HEK293 (cell line): ENCODE data around the gene CEP68.
A peak's percentile ranks its signal among the peaks of the same experiment; 100 is the strongest.

Experiments
- CTCF ChIA-PET: fragments of 350-600 bp; formaldehyde crosslinking; extraction: SDS; loops from one replicate; lab custom pipeline; 2021; ENCODE audit warnings: antibody characterized with exemption; lab: Yijun Ruan, JAX
- POLR2A ChIA-PET: fragments of 300-600 bp; formaldehyde crosslinking; extraction: SDS; loops from one replicate; lab custom pipeline; 2020; ENCODE audit warnings: antibody characterized with exemption, inconsistent platforms; lab: Yijun Ruan, JAX
- H3K27ac ChIP-seq: fragments of 200-500 bp; sonication (Bioruptor generic); 2 replicates; pipeline ENCODE4 v1.5.1; 2014; ENCODE audit warnings: low read depth, low read length, control low read depth, inconsistent platforms; ENCODE audit errors: extremely low read depth
- H3K36me3 ChIP-seq, 2 experiments: fragments of 200-500 bp in 1 of 2; sonication (Bioruptor generic) in 1 of 2; 1 replicate in 1 of 2; 2 replicates in 1 of 2; pipeline ENCODE4 v1.5.1; 2014 to 2017; ENCODE audit warnings: inconsistent platforms in 2 of 2, low read length in 2 of 2; ENCODE audit not compliant: control insufficient read depth in 2 of 2, insufficient read depth in 1 of 2
- H3K4me1 ChIP-seq: fragments of 200-500 bp; sonication (Bioruptor generic); 2 replicates; pipeline ENCODE4 v1.5.1; 2014; ENCODE audit warnings: mild to moderate bottlenecking, low read length, inconsistent platforms; ENCODE audit not compliant: control insufficient read depth, insufficient read depth
- H3K4me3 ChIP-seq: 2 replicates; pipeline ENCODE4 v1.5.1; 2011; ENCODE audit warnings: low read depth, mild to moderate bottlenecking, control low read depth, low read length, moderate library complexity
- H3K9me3 ChIP-seq: fragments of 200-500 bp; sonication (Bioruptor generic); 2 replicates; pipeline ENCODE4 v1.5.1; 2014; ENCODE audit warnings: low read depth, low read length, inconsistent platforms; ENCODE audit not compliant: control insufficient read depth, insufficient read depth
- EGR2 ChIP-seq: fragments of 450-650 bp; formaldehyde crosslinking; IDR thresholded peaks from 2 replicates; pipeline ENCODE4 v1.5.1; 2016; ENCODE audit warnings: low read depth, missing biosample characterization, missing genetic modification characterization
- KLF16 ChIP-seq: fragments of 450-650 bp; formaldehyde crosslinking; IDR thresholded peaks from 2 replicates; pipeline ENCODE4 v1.5.1; 2017; ENCODE audit warnings: missing biosample characterization, missing genetic modification characterization
- MYNN ChIP-seq: fragments of 450-650 bp; formaldehyde crosslinking; IDR thresholded peaks from 2 replicates; pipeline ENCODE4 v1.5.1; 2016; ENCODE audit warnings: missing biosample characterization, missing genetic modification characterization, borderline replicate concordance
- ZBTB7A ChIP-seq: fragments of 450-650 bp; formaldehyde crosslinking; IDR thresholded peaks from 2 replicates; pipeline ENCODE4 v1.5.1; 2016; ENCODE audit warnings: low read depth, missing biosample characterization, missing genetic modification characterization
- ZFP41 ChIP-seq: fragments of 450-650 bp; formaldehyde crosslinking; IDR thresholded peaks from 2 replicates; pipeline ENCODE4 v1.5.1; 2016; ENCODE audit warnings: missing biosample characterization, missing genetic modification characterization, borderline replicate concordance
- ZNF121 ChIP-seq: fragments of 450-650 bp; formaldehyde crosslinking; IDR thresholded peaks from 2 replicates; pipeline ENCODE4 v1.5.1; 2016; ENCODE audit warnings: missing biosample characterization, missing genetic modification characterization
- ZNF132 ChIP-seq: fragments of 450-650 bp; formaldehyde crosslinking; IDR thresholded peaks from 2 replicates; pipeline ENCODE4 v1.5.1; 2017; ENCODE audit warnings: missing biosample characterization, missing genetic modification characterization, borderline replicate concordance
- ZNF146 ChIP-seq: fragments of 450-650 bp; formaldehyde crosslinking; IDR thresholded peaks from 2 replicates; pipeline ENCODE4 v1.5.1; 2016; ENCODE audit warnings: missing biosample characterization, missing genetic modification characterization
- ZNF248 ChIP-seq: fragments of 450-650 bp; formaldehyde crosslinking; IDR thresholded peaks from 2 replicates; pipeline ENCODE4 v1.5.1; 2017; ENCODE audit warnings: missing biosample characterization, missing genetic modification characterization
- ZNF341 ChIP-seq: fragments of 450-650 bp; formaldehyde crosslinking; IDR thresholded peaks from 2 replicates; pipeline ENCODE4; 2016; ENCODE audit warnings: low read depth, missing biosample characterization, missing genetic modification characterization
- ZNF423 ChIP-seq: fragments of 450-650 bp; formaldehyde crosslinking; IDR thresholded peaks from 2 replicates; pipeline ENCODE4 v1.5.1; 2016; ENCODE audit warnings: missing biosample characterization, missing genetic modification characterization
- ZNF501 ChIP-seq: fragments of 450-650 bp; formaldehyde crosslinking; IDR thresholded peaks from 2 replicates; pipeline ENCODE4 v1.5.1; 2016; ENCODE audit warnings: missing biosample characterization, missing genetic modification characterization
- ZNF510 ChIP-seq: fragments of 450-650 bp; formaldehyde crosslinking; IDR thresholded peaks from 2 replicates; pipeline ENCODE4 v1.5.1; 2018; ENCODE audit warnings: mild to moderate bottlenecking, missing genetic modification characterization, missing biosample characterization; ENCODE audit not compliant: insufficient replicate concordance
- ZNF561 ChIP-seq: fragments of 450-650 bp; IDR thresholded peaks from 2 replicates; pipeline ENCODE4 v1.5.1; 2018; ENCODE audit warnings: missing biosample characterization, missing genetic modification characterization, borderline replicate concordance
- ZNF670 ChIP-seq: fragments of 450-650 bp; formaldehyde crosslinking; IDR thresholded peaks from 2 replicates; pipeline ENCODE4 v1.5.1; 2016; ENCODE audit warnings: missing biosample characterization, missing genetic modification characterization, low read depth
- ZNF677 ChIP-seq: fragments of 450-650 bp; IDR thresholded peaks from 2 replicates; pipeline ENCODE4 v1.5.0; 2018; ENCODE audit warnings: missing biosample characterization, mild to moderate bottlenecking, missing genetic modification characterization, moderate library complexity
- ZNF791 ChIP-seq: fragments of 450-650 bp; formaldehyde crosslinking; IDR thresholded peaks from 2 replicates; pipeline ENCODE4 v1.5.1; 2016; ENCODE audit warnings: missing biosample characterization, missing genetic modification characterization
- TF ChIP-seq, protein P1 (sequence below): fragments of 450-650 bp; formaldehyde crosslinking; IDR thresholded peaks from 2 replicates; pipeline ENCODE4 v1.5.1; 2016; ENCODE audit warnings: missing biosample characterization, missing genetic modification characterization
- TF ChIP-seq, protein P2 (sequence below): fragments of 450-650 bp; formaldehyde crosslinking; IDR thresholded peaks from 2 replicates; pipeline ENCODE4 v1.5.1; 2017; ENCODE audit warnings: missing biosample characterization, missing genetic modification characterization
- TF ChIP-seq, protein P3 (sequence below): fragments of 450-650 bp; formaldehyde crosslinking; IDR thresholded peaks from 2 replicates; pipeline ENCODE4 v1.5.1; 2016; ENCODE audit warnings: missing biosample characterization, missing genetic modification characterization
- TF ChIP-seq, protein P4 (sequence below): fragments of 450-650 bp; formaldehyde crosslinking; IDR thresholded peaks from 2 replicates; pipeline ENCODE4 v1.5.1; 2016; ENCODE audit warnings: missing biosample characterization, missing genetic modification characterization
- TF ChIP-seq, protein P5 (sequence below): fragments of 450-650 bp; formaldehyde crosslinking; IDR thresholded peaks from 2 replicates; pipeline ENCODE4; 2016; ENCODE audit warnings: missing biosample characterization, missing genetic modification characterization

Gene CEP68

DNA sequence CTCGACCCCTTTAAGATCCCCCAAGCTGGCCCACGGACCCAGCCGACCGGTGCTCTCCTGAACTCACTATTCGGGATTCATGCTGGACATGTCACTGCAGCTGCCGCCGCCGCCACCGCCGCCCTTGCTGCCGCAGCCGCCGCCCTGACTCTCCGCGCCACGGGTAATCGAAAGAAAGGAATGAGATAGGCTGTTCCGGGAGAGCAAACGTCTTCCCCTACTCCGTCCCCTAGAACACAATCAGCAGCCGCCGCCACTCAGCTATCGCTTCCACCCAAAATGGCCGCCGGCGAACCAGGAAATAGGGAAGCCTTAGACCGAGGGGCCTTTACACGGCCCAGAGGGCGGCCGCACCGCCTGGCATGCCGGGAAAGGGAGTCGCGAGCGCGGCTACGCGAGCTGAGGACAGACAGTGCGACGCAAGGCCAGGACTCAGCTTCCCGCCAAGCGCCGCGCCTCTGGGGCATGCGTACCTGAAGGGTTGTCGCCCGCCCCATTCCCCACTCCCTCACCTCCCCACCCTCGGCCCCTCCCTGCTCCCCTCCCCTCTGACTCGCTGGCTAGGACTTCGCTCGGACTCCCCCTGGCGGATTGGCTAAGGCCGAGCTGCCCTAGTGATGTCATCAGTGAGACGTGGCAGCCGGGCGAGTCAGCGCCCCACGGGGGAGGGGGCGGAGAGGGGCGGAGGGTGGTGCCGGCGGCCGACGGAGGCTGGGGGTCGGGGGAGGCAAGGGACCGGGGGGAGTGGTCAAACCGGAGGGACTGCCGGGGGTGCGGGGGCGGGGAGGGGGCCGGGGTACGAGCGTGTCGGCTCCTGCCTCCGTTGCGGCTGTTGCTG lies 73.8 kb downstream of the CEP68 start, which contains the start of gene RAB1A (continued):
- TF ChIP-seq ZNF791 (tag by site-specific recombination), result 0 out of 2 replicates have a peak, but pooled peaks have one; percentile 10
- TF ChIP-seq, protein P1, sequence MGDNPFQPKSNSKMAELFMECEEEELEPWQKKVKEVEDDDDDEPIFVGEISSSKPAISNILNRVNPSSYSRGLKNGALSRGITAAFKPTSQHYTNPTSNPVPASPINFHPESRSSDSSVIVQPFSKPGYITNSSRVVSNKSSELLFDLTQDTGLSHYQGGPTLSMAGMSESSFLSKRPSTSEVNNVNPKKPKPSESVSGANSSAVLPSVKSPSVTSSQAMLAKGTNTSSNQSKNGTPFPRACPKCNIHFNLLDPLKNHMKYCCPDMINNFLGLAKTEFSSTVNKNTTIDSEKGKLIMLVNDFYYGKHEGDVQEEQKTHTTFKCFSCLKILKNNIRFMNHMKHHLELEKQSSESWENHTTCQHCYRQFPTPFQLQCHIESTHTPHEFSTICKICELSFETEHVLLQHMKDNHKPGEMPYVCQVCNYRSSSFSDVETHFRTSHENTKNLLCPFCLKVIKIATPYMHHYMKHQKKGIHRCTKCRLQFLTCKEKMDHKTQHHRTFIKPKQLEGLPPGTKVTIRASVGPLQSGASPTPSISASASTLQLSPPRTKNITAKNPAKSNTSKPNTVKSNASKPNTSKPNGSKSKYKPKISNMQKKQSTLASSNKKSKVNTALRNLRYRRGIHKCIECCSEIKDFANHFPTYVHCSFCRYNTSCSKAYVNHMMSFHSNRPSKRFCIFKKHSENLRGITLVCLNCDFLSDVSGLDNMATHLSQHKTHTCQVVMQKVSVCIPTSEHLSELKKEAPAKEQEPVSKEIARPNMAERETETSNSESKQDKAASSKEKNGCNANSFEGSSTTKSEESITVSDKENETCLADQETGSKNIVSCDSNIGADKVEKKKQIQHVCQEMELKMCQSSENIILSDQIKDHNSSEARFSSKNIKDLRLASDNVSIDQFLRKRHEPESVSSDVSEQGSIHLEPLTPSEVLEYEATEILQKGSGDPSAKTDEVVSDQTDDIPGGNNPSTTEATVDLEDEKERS (tag by site-specific recombination), result no peak
- TF ChIP-seq, protein P2, sequence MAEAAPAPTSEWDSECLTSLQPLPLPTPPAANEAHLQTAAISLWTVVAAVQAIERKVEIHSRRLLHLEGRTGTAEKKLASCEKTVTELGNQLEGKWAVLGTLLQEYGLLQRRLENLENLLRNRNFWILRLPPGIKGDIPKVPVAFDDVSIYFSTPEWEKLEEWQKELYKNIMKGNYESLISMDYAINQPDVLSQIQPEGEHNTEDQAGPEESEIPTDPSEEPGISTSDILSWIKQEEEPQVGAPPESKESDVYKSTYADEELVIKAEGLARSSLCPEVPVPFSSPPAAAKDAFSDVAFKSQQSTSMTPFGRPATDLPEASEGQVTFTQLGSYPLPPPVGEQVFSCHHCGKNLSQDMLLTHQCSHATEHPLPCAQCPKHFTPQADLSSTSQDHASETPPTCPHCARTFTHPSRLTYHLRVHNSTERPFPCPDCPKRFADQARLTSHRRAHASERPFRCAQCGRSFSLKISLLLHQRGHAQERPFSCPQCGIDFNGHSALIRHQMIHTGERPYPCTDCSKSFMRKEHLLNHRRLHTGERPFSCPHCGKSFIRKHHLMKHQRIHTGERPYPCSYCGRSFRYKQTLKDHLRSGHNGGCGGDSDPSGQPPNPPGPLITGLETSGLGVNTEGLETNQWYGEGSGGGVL, result peak; percentile 79
- TF ChIP-seq, all 188 proteins: peak for 43

DNA sequence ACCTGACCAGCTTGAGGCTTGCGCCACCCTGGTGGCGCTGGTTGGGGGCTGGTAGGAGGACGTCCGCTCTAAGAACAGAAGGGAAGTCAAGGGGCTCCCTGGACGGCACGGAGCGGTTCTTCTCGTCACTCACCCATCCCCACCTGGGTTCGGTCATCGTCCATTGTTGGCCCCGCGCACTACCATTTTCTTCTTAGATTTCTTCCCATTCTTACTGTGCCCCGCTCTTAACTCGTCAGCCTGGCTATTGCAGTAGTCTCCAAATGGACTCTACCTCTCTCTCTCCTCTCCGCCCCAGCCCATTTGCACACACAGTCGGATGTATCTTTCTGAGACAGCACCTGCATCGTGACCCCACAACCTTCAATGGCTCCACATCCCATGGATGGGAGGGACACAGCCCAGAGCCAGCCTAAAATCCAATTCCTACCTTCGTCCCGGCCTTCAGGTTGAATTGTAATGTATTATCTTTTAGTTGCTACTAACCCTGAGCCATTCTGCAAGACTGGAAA lies 74.5 kb downstream of the CEP68 start:
- peak overlapping the region; percentile 59 for H3K4me3 ChIP-seq
- POLR2A ChIA-PET, result interaction anchor here (0.6 to 2.8 kb wide), 18 partner anchors 8 to 477 kb away, joined by 3 to 35 read pairs (median 4); partner anchors contain the start of genes ACTR2, CEP68 and SERTAD2
- no peaks in the 10 kb centered on the region for H3K36me3 ChIP-seq
- no peaks in the 10 kb centered on the region for H3K9me3 ChIP-seq
- CTCF ChIA-PET, result interaction anchor here (0.8 to 1.1 kb wide), 3 partner anchors 17 to 57 kb away, joined by 4 read pairs; no protein-coding TSS in a partner anchor
- H3K27ac ChIP-seq, result peak overlapping the region; percentile 50; the same call in 1 of the 2 replicates
- H3K4me1 ChIP-seq, result peaks cover 19% of the 10 kb centered on the region
- TF ChIP-seq ZFP41 (tag by site-specific recombination) (no peak), ZNF677 (no peak), ZNF341 (tag by site-specific recombination) (peak; percentile 20), EGR2 (tag by site-specific recombination) (no peak), ZNF146 (no peak), ZNF248 (tag by site-specific recombination) (no peak), ZNF670 (tag by site-specific recombination) (no peak), KLF16 (tag by site-specific recombination) (0 out of 2 replicates have a peak, but pooled peaks have one; percentile 20), ZNF423 (tag by site-specific recombination) (no peak), ZNF132 (tag by site-specific recombination) (no peak), ZBTB7A (tag by site-specific recombination) (no peak), ZNF561 (tag by site-specific recombination) (no peak), ZNF121 (no peak), ZNF510 (no peak), ZNF501 (no peak), MYNN (tag by site-specific recombination) (0 out of 2 replicates have a peak, but pooled peaks have one; percentile 51)
- TF ChIP-seq, protein P3, sequence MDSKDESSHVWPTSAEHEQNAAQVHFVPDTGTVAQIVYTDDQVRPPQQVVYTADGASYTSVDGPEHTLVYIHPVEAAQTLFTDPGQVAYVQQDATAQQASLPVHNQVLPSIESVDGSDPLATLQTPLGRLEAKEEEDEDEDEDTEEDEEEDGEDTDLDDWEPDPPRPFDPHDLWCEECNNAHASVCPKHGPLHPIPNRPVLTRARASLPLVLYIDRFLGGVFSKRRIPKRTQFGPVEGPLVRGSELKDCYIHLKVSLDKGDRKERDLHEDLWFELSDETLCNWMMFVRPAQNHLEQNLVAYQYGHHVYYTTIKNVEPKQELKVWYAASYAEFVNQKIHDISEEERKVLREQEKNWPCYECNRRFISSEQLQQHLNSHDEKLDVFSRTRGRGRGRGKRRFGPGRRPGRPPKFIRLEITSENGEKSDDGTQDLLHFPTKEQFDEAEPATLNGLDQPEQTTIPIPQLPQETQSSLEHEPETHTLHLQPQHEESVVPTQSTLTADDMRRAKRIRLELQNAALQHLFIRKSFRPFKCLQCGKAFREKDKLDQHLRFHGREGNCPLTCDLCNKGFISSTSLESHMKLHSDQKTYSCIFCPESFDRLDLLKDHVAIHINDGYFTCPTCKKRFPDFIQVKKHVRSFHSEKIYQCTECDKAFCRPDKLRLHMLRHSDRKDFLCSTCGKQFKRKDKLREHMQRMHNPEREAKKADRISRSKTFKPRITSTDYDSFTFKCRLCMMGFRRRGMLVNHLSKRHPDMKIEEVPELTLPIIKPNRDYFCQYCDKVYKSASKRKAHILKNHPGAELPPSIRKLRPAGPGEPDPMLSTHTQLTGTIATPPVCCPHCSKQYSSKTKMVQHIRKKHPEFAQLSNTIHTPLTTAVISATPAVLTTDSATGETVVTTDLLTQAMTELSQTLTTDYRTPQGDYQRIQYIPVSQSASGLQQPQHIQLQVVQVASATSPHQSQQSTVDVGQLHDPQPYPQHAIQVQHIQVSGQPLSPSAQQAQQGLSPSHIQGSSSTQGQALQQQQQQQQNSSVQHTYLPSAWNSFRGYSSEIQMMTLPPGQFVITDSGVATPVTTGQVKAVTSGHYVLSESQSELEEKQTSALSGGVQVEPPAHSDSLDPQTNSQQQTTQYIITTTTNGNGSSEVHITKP, result peak; percentile 86
- TF ChIP-seq, protein P4, sequence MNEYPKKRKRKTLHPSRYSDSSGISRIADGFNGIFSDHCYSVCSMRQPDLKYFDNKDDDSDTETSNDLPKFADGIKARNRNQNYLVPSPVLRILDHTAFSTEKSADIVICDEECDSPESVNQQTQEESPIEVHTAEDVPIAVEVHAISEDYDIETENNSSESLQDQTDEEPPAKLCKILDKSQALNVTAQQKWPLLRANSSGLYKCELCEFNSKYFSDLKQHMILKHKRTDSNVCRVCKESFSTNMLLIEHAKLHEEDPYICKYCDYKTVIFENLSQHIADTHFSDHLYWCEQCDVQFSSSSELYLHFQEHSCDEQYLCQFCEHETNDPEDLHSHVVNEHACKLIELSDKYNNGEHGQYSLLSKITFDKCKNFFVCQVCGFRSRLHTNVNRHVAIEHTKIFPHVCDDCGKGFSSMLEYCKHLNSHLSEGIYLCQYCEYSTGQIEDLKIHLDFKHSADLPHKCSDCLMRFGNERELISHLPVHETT, result no peak
- TF ChIP-seq, protein P5, sequence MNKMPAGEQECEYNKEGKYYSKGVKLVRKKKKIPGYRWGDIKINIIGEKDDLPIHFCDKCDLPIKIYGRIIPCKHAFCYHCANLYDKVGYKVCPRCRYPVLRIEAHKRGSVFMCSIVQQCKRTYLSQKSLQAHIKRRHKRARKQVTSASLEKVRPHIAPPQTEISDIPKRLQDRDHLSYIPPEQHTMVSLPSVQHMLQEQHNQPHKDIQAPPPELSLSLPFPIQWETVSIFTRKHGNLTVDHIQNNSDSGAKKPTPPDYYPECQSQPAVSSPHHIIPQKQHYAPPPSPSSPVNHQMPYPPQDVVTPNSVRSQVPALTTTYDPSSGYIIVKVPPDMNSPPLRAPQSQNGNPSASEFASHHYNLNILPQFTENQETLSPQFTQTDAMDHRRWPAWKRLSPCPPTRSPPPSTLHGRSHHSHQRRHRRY, result no peak
